Measurements from ENCODE around the gene NFIA.

NFIA gene

DNA sequence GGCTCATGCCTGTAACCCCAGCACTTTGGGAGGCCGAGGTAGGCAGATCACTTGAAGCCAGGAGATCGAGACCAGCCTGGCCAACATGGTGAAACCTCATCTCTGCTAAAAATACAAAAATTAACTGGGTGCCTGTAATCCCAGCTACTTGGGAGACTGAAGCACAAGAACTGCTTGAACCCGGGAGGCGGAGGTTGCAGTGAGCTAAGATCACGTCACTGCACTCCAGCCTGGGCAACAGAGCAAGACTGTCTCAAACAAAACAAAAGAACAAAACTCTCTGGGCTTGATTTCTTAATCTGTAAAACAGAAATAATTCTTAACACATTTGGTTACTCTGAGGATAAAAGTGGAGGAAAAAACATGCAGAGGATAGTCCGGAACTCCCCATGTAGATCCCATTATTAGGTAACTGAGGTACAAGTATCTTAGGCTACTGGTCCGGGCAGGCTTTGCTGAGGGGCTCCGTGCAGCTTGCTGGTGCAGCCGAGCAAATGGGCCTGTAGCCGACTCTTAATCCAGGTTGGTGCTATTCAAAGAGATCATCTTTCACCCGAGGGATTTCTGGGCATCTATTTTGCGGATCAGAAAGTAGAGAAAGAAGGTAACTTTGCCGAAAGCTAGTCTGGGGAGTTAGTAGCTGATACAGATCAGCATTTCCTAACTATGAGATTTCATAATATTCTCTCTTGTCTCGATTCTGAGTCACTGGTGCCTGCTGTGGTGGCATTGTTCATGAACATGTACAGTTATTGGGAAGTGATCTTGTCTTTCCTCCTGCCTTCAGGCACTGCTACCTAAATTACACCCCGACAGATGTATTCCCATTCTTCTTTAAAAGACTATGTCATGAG, 56.8 kb downstream of the NFIA start (continued):
- TF ChIP-seq, protein P1, sequence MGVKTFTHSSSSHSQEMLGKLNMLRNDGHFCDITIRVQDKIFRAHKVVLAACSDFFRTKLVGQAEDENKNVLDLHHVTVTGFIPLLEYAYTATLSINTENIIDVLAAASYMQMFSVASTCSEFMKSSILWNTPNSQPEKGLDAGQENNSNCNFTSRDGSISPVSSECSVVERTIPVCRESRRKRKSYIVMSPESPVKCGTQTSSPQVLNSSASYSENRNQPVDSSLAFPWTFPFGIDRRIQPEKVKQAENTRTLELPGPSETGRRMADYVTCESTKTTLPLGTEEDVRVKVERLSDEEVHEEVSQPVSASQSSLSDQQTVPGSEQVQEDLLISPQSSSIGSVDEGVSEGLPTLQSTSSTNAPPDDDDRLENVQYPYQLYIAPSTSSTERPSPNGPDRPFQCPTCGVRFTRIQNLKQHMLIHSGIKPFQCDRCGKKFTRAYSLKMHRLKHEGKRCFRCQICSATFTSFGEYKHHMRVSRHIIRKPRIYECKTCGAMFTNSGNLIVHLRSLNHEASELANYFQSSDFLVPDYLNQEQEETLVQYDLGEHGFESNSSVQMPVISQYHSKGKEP (tag by site-specific recombination; IDR thresholded peaks at IDR 0.05): peak; percentile 1; the same call in 1 of the 2 replicates
- TF ChIP-seq, protein P2, sequence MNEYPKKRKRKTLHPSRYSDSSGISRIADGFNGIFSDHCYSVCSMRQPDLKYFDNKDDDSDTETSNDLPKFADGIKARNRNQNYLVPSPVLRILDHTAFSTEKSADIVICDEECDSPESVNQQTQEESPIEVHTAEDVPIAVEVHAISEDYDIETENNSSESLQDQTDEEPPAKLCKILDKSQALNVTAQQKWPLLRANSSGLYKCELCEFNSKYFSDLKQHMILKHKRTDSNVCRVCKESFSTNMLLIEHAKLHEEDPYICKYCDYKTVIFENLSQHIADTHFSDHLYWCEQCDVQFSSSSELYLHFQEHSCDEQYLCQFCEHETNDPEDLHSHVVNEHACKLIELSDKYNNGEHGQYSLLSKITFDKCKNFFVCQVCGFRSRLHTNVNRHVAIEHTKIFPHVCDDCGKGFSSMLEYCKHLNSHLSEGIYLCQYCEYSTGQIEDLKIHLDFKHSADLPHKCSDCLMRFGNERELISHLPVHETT (tag by site-specific recombination; IDR thresholded peaks at IDR 0.05): peak; percentile 41; the same call in 1 of the 2 replicates
- TF ChIP-seq, protein P3, sequence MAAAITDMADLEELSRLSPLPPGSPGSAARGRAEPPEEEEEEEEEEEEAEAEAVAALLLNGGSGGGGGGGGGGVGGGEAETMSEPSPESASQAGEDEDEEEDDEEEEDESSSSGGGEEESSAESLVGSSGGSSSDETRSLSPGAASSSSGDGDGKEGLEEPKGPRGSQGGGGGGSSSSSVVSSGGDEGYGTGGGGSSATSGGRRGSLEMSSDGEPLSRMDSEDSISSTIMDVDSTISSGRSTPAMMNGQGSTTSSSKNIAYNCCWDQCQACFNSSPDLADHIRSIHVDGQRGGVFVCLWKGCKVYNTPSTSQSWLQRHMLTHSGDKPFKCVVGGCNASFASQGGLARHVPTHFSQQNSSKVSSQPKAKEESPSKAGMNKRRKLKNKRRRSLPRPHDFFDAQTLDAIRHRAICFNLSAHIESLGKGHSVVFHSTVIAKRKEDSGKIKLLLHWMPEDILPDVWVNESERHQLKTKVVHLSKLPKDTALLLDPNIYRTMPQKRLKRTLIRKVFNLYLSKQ (tag by site-specific recombination; IDR thresholded peaks at IDR 0.05; ENCODE audit: borderline replicate concordance): no peak
- TF ChIP-seq ZSCAN30 (tag by site-specific recombination; IDR thresholded peaks at IDR 0.05) (no peak), ZNF302 (tag by site-specific recombination; IDR thresholded peaks at IDR 0.05; ENCODE audit: low read depth) (no peak), MEIS1 (CRISPR knock-in tag; IDR thresholded peaks at IDR 0.05; ENCODE audit: borderline replicate concordance) (no peak), SETDB1 (IDR thresholded peaks at IDR 0.05; ENCODE audit: insufficient read length, low read length) (no peak), ZNF366 (tag by site-specific recombination; conservative IDR thresholded peaks at IDR 0.05) (peak; percentile 61; the same call in 1 of the 2 replicates), ZNF544 (tag by site-specific recombination; IDR thresholded peaks at IDR 0.05) (no peak), ZNF174 (tag by site-specific recombination; IDR thresholded peaks at IDR 0.05) (no peak), ZNF121 (tag by site-specific recombination; IDR thresholded peaks at IDR 0.05) (0 out of 2 replicates have a peak, but pooled peaks have one; percentile 21), ZNF623 (tag by site-specific recombination; IDR thresholded peaks at IDR 0.05) (no peak), SP3 (tag by site-specific recombination; IDR thresholded peaks at IDR 0.05) (no peak), ZNF792 (tag by site-specific recombination; IDR thresholded peaks at IDR 0.05) (no peak), SCRT1 (tag by site-specific recombination; IDR thresholded peaks at IDR 0.05; ENCODE audit: borderline replicate concordance) (no peak), ZNF239 (tag by site-specific recombination; IDR thresholded peaks at IDR 0.05) (no peak)
- TF ChIP-seq, protein P4, sequence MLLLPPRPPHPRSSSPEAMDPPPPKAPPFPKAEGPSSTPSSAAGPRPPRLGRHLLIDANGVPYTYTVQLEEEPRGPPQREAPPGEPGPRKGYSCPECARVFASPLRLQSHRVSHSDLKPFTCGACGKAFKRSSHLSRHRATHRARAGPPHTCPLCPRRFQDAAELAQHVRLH (tag by site-specific recombination; IDR thresholded peaks at IDR 0.05): no peak
- TF ChIP-seq, protein P5, sequence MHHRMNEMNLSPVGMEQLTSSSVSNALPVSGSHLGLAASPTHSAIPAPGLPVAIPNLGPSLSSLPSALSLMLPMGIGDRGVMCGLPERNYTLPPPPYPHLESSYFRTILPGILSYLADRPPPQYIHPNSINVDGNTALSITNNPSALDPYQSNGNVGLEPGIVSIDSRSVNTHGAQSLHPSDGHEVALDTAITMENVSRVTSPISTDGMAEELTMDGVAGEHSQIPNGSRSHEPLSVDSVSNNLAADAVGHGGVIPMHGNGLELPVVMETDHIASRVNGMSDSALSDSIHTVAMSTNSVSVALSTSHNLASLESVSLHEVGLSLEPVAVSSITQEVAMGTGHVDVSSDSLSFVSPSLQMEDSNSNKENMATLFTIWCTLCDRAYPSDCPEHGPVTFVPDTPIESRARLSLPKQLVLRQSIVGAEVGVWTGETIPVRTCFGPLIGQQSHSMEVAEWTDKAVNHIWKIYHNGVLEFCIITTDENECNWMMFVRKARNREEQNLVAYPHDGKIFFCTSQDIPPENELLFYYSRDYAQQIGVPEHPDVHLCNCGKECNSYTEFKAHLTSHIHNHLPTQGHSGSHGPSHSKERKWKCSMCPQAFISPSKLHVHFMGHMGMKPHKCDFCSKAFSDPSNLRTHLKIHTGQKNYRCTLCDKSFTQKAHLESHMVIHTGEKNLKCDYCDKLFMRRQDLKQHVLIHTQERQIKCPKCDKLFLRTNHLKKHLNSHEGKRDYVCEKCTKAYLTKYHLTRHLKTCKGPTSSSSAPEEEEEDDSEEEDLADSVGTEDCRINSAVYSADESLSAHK (tag by site-specific recombination; IDR thresholded peaks at IDR 0.05): no peak
- TF ChIP-seq, protein P6, sequence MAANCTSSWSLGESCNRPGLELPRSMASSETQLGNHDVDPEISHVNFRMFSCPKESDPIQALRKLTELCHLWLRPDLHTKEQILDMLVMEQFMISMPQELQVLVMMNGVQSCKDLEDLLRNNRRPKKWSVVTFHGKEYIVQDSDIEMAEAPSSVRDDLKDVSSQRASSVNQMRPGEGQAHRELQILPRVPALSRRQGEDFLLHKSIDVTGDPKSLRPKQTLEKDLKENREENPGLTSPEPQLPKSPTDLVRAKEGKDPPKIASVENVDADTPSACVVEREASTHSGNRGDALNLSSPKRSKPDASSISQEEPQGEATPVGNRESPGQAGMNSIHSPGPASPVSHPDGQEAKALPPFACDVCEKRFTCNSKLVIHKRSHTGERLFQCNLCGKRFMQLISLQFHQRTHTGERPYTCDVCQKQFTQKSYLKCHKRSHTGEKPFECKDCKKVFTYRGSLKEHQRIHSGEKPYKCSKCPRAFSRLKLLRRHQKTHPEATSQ (tag by site-specific recombination; IDR thresholded peaks at IDR 0.05): no peak
- TF ChIP-seq, protein P7, sequence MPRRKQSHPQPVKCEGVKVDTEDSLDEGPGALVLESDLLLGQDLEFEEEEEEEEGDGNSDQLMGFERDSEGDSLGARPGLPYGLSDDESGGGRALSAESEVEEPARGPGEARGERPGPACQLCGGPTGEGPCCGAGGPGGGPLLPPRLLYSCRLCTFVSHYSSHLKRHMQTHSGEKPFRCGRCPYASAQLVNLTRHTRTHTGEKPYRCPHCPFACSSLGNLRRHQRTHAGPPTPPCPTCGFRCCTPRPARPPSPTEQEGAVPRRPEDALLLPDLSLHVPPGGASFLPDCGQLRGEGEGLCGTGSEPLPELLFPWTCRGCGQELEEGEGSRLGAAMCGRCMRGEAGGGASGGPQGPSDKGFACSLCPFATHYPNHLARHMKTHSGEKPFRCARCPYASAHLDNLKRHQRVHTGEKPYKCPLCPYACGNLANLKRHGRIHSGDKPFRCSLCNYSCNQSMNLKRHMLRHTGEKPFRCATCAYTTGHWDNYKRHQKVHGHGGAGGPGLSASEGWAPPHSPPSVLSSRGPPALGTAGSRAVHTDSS (tag by site-specific recombination; IDR thresholded peaks at IDR 0.05): no peak
- TF ChIP-seq, protein P8, sequence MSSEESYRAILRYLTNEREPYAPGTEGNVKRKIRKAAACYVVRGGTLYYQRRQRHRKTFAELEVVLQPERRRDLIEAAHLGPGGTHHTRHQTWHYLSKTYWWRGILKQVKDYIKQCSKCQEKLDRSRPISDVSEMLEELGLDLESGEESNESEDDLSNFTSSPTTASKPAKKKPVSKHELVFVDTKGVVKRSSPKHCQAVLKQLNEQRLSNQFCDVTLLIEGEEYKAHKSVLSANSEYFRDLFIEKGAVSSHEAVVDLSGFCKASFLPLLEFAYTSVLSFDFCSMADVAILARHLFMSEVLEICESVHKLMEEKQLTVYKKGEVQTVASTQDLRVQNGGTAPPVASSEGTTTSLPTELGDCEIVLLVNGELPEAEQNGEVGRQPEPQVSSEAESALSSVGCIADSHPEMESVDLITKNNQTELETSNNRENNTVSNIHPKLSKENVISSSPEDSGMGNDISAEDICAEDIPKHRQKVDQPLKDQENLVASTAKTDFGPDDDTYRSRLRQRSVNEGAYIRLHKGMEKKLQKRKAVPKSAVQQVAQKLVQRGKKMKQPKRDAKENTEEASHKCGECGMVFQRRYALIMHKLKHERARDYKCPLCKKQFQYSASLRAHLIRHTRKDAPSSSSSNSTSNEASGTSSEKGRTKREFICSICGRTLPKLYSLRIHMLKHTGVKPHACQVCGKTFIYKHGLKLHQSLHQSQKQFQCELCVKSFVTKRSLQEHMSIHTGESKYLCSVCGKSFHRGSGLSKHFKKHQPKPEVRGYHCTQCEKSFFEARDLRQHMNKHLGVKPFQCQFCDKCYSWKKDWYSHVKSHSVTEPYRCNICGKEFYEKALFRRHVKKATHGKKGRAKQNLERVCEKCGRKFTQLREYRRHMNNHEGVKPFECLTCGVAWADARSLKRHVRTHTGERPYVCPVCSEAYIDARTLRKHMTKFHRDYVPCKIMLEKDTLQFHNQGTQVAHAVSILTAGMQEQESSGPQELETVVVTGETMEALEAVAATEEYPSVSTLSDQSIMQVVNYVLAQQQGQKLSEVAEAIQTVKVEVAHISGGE (tag by site-specific recombination; conservative IDR thresholded peaks at IDR 0.05; ENCODE audit: low read depth): no peak
- TF ChIP-seq, protein P9, sequence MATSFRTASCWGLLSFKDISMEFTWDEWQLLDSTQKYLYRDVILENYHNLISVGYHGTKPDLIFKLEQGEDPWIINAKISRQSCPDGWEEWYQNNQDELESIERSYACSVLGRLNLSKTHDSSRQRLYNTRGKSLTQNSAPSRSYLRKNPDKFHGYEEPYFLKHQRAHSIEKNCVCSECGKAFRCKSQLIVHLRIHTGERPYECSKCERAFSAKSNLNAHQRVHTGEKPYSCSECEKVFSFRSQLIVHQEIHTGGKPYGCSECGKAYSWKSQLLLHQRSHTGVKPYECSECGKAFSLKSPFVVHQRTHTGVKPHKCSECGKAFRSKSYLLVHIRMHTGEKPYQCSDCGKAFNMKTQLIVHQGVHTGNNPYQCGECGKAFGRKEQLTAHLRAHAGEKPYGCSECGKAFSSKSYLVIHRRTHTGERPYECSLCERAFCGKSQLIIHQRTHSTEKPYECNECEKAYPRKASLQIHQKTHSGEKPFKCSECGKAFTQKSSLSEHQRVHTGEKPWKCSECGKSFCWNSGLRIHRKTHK (tag by site-specific recombination; IDR thresholded peaks at IDR 0.05): no peak

Data from HEK293 (cell line).